ENCODE data around the gene CDK14.

The CDK14 gene

GRCh38 chr7:91135703-91136430, 539.7 kb downstream of the CDK14 start:
- no peak for DNase-seq (ENCODE audit: low spot score)
- in situ Hi-C loops (cut with MboI; ENCODE audit: low pct_unique_long_range_greater_than_20kb, low sequenced_read_pairs, unreplicated experiment): no loop called here
- TF ChIP-seq CTCF (IDR thresholded peaks at IDR 0.05; ENCODE audit: extremely low read depth, insufficient read depth, missing control alignments): no peak

GRCh38 chr7:91137153-91137787, 541.1 kb downstream of the CDK14 start:
- in situ Hi-C loops (cut with MboI; ENCODE audit: low pct_unique_long_range_greater_than_20kb, low sequenced_read_pairs, unreplicated experiment): no loop called here
- no peak for TF ChIP-seq CTCF (IDR thresholded peaks at IDR 0.05; ENCODE audit: extremely low read depth, insufficient read depth, missing control alignments)
- DNase-seq (ENCODE audit: low spot score): no peak

GRCh38 chr7:91137788-91138368, 541.8 kb downstream of the CDK14 start:
- DNase-seq (ENCODE audit: low spot score): no peak
- in situ Hi-C loops (cut with MboI; ENCODE audit: low pct_unique_long_range_greater_than_20kb, low sequenced_read_pairs, unreplicated experiment): no loop called here
- no peak for TF ChIP-seq CTCF (IDR thresholded peaks at IDR 0.05; ENCODE audit: extremely low read depth, insufficient read depth, missing control alignments)

- TF ChIP-seq CTCF (IDR thresholded peaks at IDR 0.05; ENCODE audit: extremely low read depth, insufficient read depth, missing control alignments): no peak
- in situ Hi-C loops (cut with MboI; ENCODE audit: low pct_unique_long_range_greater_than_20kb, low sequenced_read_pairs, unreplicated experiment): no loop called here
- DNase-seq (ENCODE audit: low spot score): no peak
Observed at GRCh38 chr7:91140286-91140685, 544.2 kb downstream of the CDK14 start.

- in situ Hi-C loops (cut with MboI; ENCODE audit: low pct_unique_long_range_greater_than_20kb, low sequenced_read_pairs, unreplicated experiment): no loop called here
- TF ChIP-seq CTCF (IDR thresholded peaks at IDR 0.05; ENCODE audit: extremely low read depth, insufficient read depth, missing control alignments): no peak
- no peak for DNase-seq (ENCODE audit: low spot score)
Observed at GRCh38 chr7:91140982-91141381, 544.9 kb downstream of the CDK14 start.

GRCh38 chr7:91142743-91143142, 546.6 kb downstream of the CDK14 start:
- in situ Hi-C loops (cut with MboI; ENCODE audit: low pct_unique_long_range_greater_than_20kb, low sequenced_read_pairs, unreplicated experiment): no loop called here

More at GRCh38 chr7:91142743-91143142, 546.6 kb downstream of the CDK14 start:
- TF ChIP-seq CTCF (IDR thresholded peaks at IDR 0.05; ENCODE audit: extremely low read depth, insufficient read depth, missing control alignments): no peak
- no peak for DNase-seq (ENCODE audit: low spot score)
